ENCODE measurements around the gene TWSG1. TPM values are rescaled to one million over a fixed set of nuclear protein-coding genes. Genes with fewer than 3 reads are reported as not detected.
A peak's percentile ranks its signal among the peaks of the same experiment; 100 is the strongest.
"Not testable (repeated sequence)": the region's sequence is repeated elsewhere in the genome, so short reads cannot be mapped to it uniquely, and the experiment has no call there.

The TWSG1 gene
- total RNA-seq, 8 experiments from 2014 or later, result 8.6 to 158 (median 25.2) TPM

- Histone ChIP-seq H3K4me3 (no peak overlapping the region), H3K4me1 (replicated peaks in 1 of 2) (no peaks in the 10 kb centered on the region), H3K27ac (no peak overlapping the region)
- in situ Hi-C loops (cut with MboI; ENCODE audit: low pct_unique_long_range_greater_than_20kb in 2 of 9, low sequenced_read_pairs in 9 of 9, unreplicated experiment in 9 of 9), result no loop called here
- 90 to 93% (median 92%) methylated on average over 2 to 3 of the region's 7 CpGs; no CpG with 5 or more reads in 7 of the 10 experiments for WGBS, 10 experiments
- no peak for ATAC-seq (replicated peaks in 6 of 8)
These were observed 70.6 kb downstream of the TWSG1 start for GRCh38 chr18:9405130-9405529.

GRCh38 chr18:9405977-9406376 is 71.4 kb downstream of the TWSG1 start:
- in situ Hi-C loops (cut with MboI; ENCODE audit: low pct_unique_long_range_greater_than_20kb in 2 of 9, low sequenced_read_pairs in 9 of 9, unreplicated experiment in 9 of 9), result no loop called here
- Histone ChIP-seq H3K4me3 (no peak overlapping the region), H3K27ac (no peak overlapping the region), H3K4me1 (replicated peaks in 1 of 2) (no peaks in the 10 kb centered on the region)
- ATAC-seq (replicated peaks in 6 of 8), result no peak
- 90 to 100% (median 100%) methylated on average over 1 to 5 of the region's 6 CpGs; no CpG with 5 or more reads in 4 of the 10 experiments for WGBS, 10 experiments

- no peak overlapping the region for H3K4me3 ChIP-seq
- in situ Hi-C loops (cut with MboI; ENCODE audit: low pct_unique_long_range_greater_than_20kb in 2 of 9, low sequenced_read_pairs in 9 of 9, unreplicated experiment in 9 of 9), result no loop called here
- ATAC-seq (replicated peaks in 6 of 8), result no peak
- no peaks in the 10 kb centered on the region for H3K4me1 ChIP-seq (replicated peaks in 1 of 2)
- no peak overlapping the region for H3K27ac ChIP-seq
- WGBS, 10 experiments, result 0 to 56% (median 17%) methylated on average over 1 of the region's 1 CpG; no CpG with 5 or more reads in 1 of the 10 experiments
These were observed 75.9 kb downstream of the TWSG1 start for GRCh38 chr18:9410515-9410914.

GRCh38 chr18:9413576-9413975 is 79.0 kb downstream of the TWSG1 start:
- WGBS, 10 experiments, result 0 to 88% (median 68%) methylated on average over 1 of the region's 1 CpG; no CpG with 5 or more reads in 4 of the 10 experiments
- no peak overlapping the region for H3K27ac ChIP-seq
- in situ Hi-C loops (cut with MboI; ENCODE audit: low pct_unique_long_range_greater_than_20kb in 2 of 9, low sequenced_read_pairs in 9 of 9, unreplicated experiment in 9 of 9), result no loop called here
- H3K4me1 ChIP-seq (replicated peaks in 1 of 2), result peaks cover 12 to 15% of the 10 kb centered on the region in 2 donors
- ATAC-seq (replicated peaks in 6 of 8), result peak in 2 of 8 experiments; percentile 51 to 55
- H3K4me3 ChIP-seq, result no peak overlapping the region

GRCh38 chr18:9416563-9417072 is 82.0 kb downstream of the TWSG1 start:
- WGBS, 10 experiments, result 25 to 100% (median 63%) methylated on average over 1 to 6 of the region's 6 CpGs; no CpG with 5 or more reads in 1 of the 10 experiments
- H3K27ac ChIP-seq, result no peak overlapping the region
- ATAC-seq (replicated peaks in 6 of 8), result peak in 2 of 8 experiments; percentile 15 to 17
- in situ Hi-C loops (cut with MboI; ENCODE audit: low pct_unique_long_range_greater_than_20kb in 2 of 9, low sequenced_read_pairs in 9 of 9, unreplicated experiment in 9 of 9), result no loop called here
- peaks cover 12 to 15% of the 10 kb centered on the region in 2 donors for H3K4me1 ChIP-seq (replicated peaks in 1 of 2)
- no peak overlapping the region for H3K4me3 ChIP-seq

- Histone ChIP-seq H3K4me3 (no peak overlapping the region), H3K27ac (no peak overlapping the region), H3K4me1 (replicated peaks in 1 of 2) (peaks cover 12 to 15% of the 10 kb centered on the region in 2 donors)
- 41 to 100% (median 60%) methylated on average over 1 to 14 of the region's 18 CpGs for WGBS, 10 experiments
- in situ Hi-C loops (cut with MboI; ENCODE audit: low pct_unique_long_range_greater_than_20kb in 2 of 9, low sequenced_read_pairs in 9 of 9, unreplicated experiment in 9 of 9), result no loop called here
- peak; percentile 22 to 94 (median 89) for ATAC-seq (replicated peaks in 6 of 8)
These were observed 82.7 kb downstream of the TWSG1 start for GRCh38 chr18:9417073-9417851.

GRCh38 chr18:9418047-9418690 is 83.6 kb downstream of the TWSG1 start:
- in situ Hi-C loops (cut with MboI; ENCODE audit: low pct_unique_long_range_greater_than_20kb in 2 of 9, low sequenced_read_pairs in 9 of 9, unreplicated experiment in 9 of 9), result no loop called here
- H3K4me3 ChIP-seq, result no peak overlapping the region
- no peak for ATAC-seq (replicated peaks in 6 of 8)
- peaks cover 12 to 15% of the 10 kb centered on the region in 2 donors for H3K4me1 ChIP-seq (replicated peaks in 1 of 2)
- WGBS, 10 experiments, result 30 to 100% (median 88%) methylated on average over 1 to 6 of the region's 6 CpGs; no CpG with 5 or more reads in 2 of the 10 experiments
- H3K27ac ChIP-seq, result no peak overlapping the region

- no peak for ATAC-seq (replicated peaks in 6 of 8)
- 0 to 92% (median 74%) methylated on average over 1 to 5 of the region's 5 CpGs; no CpG with 5 or more reads in 5 of the 10 experiments for WGBS, 10 experiments
- H3K4me1 ChIP-seq (replicated peaks in 1 of 2), result peaks cover 12 to 15% of the 10 kb centered on the region in 2 donors
- in situ Hi-C loops (cut with MboI; ENCODE audit: low pct_unique_long_range_greater_than_20kb in 2 of 9, low sequenced_read_pairs in 9 of 9, unreplicated experiment in 9 of 9), result no loop called here
- H3K27ac ChIP-seq, result no peak overlapping the region
- no peak overlapping the region for H3K4me3 ChIP-seq
These were observed 85.5 kb downstream of the TWSG1 start for GRCh38 chr18:9419956-9420631.

- peak in 4 of 8 experiments; percentile 23 to 84 (median 77) for ATAC-seq (replicated peaks in 6 of 8)
- WGBS, 10 experiments, result 12 to 100% (median 60%) methylated on average over 1 to 9 of the region's 9 CpGs; no CpG with 5 or more reads in 1 of the 10 experiments
- Histone ChIP-seq H3K27ac (no peak overlapping the region), H3K4me1 (replicated peaks in 1 of 2) (peaks cover 12 to 15% of the 10 kb centered on the region in 2 donors), H3K4me3 (no peak overlapping the region)
- in situ Hi-C loops (cut with MboI; ENCODE audit: low pct_unique_long_range_greater_than_20kb in 2 of 9, low sequenced_read_pairs in 9 of 9, unreplicated experiment in 9 of 9), result no loop called here
These were observed 86.7 kb downstream of the TWSG1 start for GRCh38 chr18:9421096-9421900.

GRCh38 chr18:9421901-9422327 is 87.3 kb downstream of the TWSG1 start:
- in situ Hi-C loops (cut with MboI; ENCODE audit: low pct_unique_long_range_greater_than_20kb in 2 of 9, low sequenced_read_pairs in 9 of 9, unreplicated experiment in 9 of 9), result no loop called here
- Histone ChIP-seq H3K4me1 (replicated peaks in 1 of 2) (peaks cover 9% of the 10 kb centered on the region in 2 donors), H3K27ac (no peak overlapping the region), H3K4me3 (no peak overlapping the region)
- ATAC-seq (replicated peaks in 6 of 8), result no peak
- 40 to 100% (median 93%) methylated on average over 2 to 4 of the region's 7 CpGs; no CpG with 5 or more reads in 5 of the 10 experiments for WGBS, 10 experiments

GRCh38 chr18:9422816-9423519 is 88.4 kb downstream of the TWSG1 start:
- H3K27ac ChIP-seq, result no peak overlapping the region
- no peak for ATAC-seq (replicated peaks in 6 of 8)
- in situ Hi-C loops (cut with MboI; ENCODE audit: low pct_unique_long_range_greater_than_20kb in 2 of 9, low sequenced_read_pairs in 9 of 9, unreplicated experiment in 9 of 9), result no loop called here
- no peak overlapping the region for H3K4me3 ChIP-seq
- 86 to 100% (median 97%) methylated on average over 2 to 6 of the region's 6 CpGs; no CpG with 5 or more reads in 1 of the 10 experiments for WGBS, 10 experiments
- H3K4me1 ChIP-seq (replicated peaks in 1 of 2), result no peaks in the 10 kb centered on the region

- in situ Hi-C loops (cut with MboI; ENCODE audit: low pct_unique_long_range_greater_than_20kb in 2 of 9, low sequenced_read_pairs in 9 of 9, unreplicated experiment in 9 of 9); H3K27ac ChIP-seq; H3K4me3 ChIP-seq; H3K4me1 ChIP-seq (replicated peaks in 1 of 2); ATAC-seq (replicated peaks in 6 of 8): not testable (repeated sequence)
- WGBS, 10 experiments, result 11 to 100% (median 100%) methylated on average over 1 of the region's 1 CpG; no CpG with 5 or more reads in 5 of the 10 experiments
These were observed 89.1 kb downstream of the TWSG1 start for GRCh38 chr18:9423648-9424047.

All from motor neuron (in vitro differentiated cells).